D721Med (cell line): ENCODE data around the gene TMEM171.

ENCODE experiments used
- DNase-seq: peaks from one replicate; pipeline ENCODE4 v3.0.0; 2011; ENCODE audit warnings: low spot score; ENCODE audit not compliant: insufficient read length
- FAIRE-seq: peaks from 2 replicates; lab custom pipeline; 2011; peaks lifted over from hg19 to GRCh38; lab: Jason Lieb, UNC
- CTCF ChIP-seq: IDR thresholded peaks from 2 replicates; pipeline ENCODE4 v1.5.1; 2012; ENCODE audit warnings: mild to moderate bottlenecking, control low read depth; ENCODE audit not compliant: insufficient read depth; ENCODE audit errors: missing control alignments

TMEM171 gene

GRCh38 chr5:73118391-73118973 is 1.9 kb upstream of the TMEM171 start:
- FAIRE-seq (no peak), DNase-seq (no peak)

GRCh38 chr5:73119451-73120157 is 771 bp upstream of the TMEM171 start:
- no peak for TF ChIP-seq CTCF
- FAIRE-seq (no peak), DNase-seq (no peak)

More at GRCh38 chr5:73118391-73118973, 1.9 kb upstream of the TMEM171 start:
- TF ChIP-seq CTCF, result no peak

- TF ChIP-seq CTCF, result no peak
- no peak for FAIRE-seq
- DNase-seq, result no peak
Observed at GRCh38 chr5:73121119-73121463, 716 bp downstream of the TMEM171 start.

- DNase-seq (no peak), FAIRE-seq (no peak)
- TF ChIP-seq CTCF, result no peak
Observed at GRCh38 chr5:73122875-73123810, 2.8 kb downstream of the TMEM171 start.

- FAIRE-seq, result no peak
- TF ChIP-seq CTCF, result no peak
- DNase-seq, result no peak
Observed at GRCh38 chr5:73125289-73125688, 4.9 kb downstream of the TMEM171 start.

- TF ChIP-seq CTCF, result no peak
- DNase-seq (no peak), FAIRE-seq (no peak)
Observed at GRCh38 chr5:73126381-73126780, 6.0 kb downstream of the TMEM171 start.
